SU-DHL-6 (cell line): ENCODE measurements around the gene ZNF81.

ENCODE experiments used
- H2AFZ ChIP-seq: fragments of 200-600 bp; sonication (generic); 2 replicates; pipeline ENCODE4 v1.6.1; 2014; ENCODE audit warnings: low read depth, mild to moderate bottlenecking, moderate library complexity, mixed read lengths, antibody characterized with exemption, low read length; ENCODE audit not compliant: severe bottlenecking
- H3F3A ChIP-seq: fragments of 200-600 bp; shearing (Covaris generic); 2 replicates; pipeline ENCODE4 v1.6.0; 2016; ENCODE audit warnings: antibody characterized with exemption, mild to moderate bottlenecking; ENCODE audit not compliant: insufficient read depth
- H3K27ac ChIP-seq: fragments of 200-600 bp; sonication (generic); 2 replicates; pipeline ENCODE4 v1.5.1; 2016; ENCODE audit warnings: low read depth, mild to moderate bottlenecking, low read length, moderate library complexity, mixed read lengths
- H3K27me3 ChIP-seq: fragments of 200-600 bp; sonication (generic), shearing (Covaris generic); 2 replicates; pipeline ENCODE4 v1.6.0; 2014; ENCODE audit warnings: mild to moderate bottlenecking, low read length
- H3K36me3 ChIP-seq: fragments of 200-600 bp; sonication (generic); 2 replicates; pipeline ENCODE4 v1.6.1; 2014; ENCODE audit warnings: mild to moderate bottlenecking, low read length, mixed read lengths
- H3K4me2 ChIP-seq: fragments of 300-600, 200-600 bp; shearing (Covaris generic), sonication (generic); 2 replicates; pipeline ENCODE4 v1.6.0; 2014; ENCODE audit warnings: low read length, low read depth, mild to moderate bottlenecking; ENCODE audit not compliant: poor library complexity, severe bottlenecking
- H3K4me3 ChIP-seq: fragments of 200-600 bp; sonication (generic); 2 replicates; pipeline ENCODE4 v1.5.1; 2014; ENCODE audit warnings: antibody characterized with exemption, low read length, mild to moderate bottlenecking, mixed read lengths; ENCODE audit not compliant: insufficient read depth, poor library complexity, severe bottlenecking
- H3K79me2 ChIP-seq: fragments of 200-600 bp; sonication (generic); 2 replicates; pipeline ENCODE4 v1.6.1; 2014; ENCODE audit warnings: mild to moderate bottlenecking, low read length, moderate library complexity; ENCODE audit not compliant: insufficient read depth
- H3K9ac ChIP-seq: fragments of 200-600 bp; sonication (generic); 2 replicates; pipeline ENCODE4 v1.7.0; 2014; ENCODE audit warnings: mild to moderate bottlenecking, low read length
- H3K9me2 ChIP-seq: fragments of 200-600 bp; sonication (generic); replicated peaks from 2 replicates; pipeline ENCODE4 v1.6.1; 2014; ENCODE audit warnings: low read length; ENCODE audit not compliant: insufficient read depth
- H3K9me3 ChIP-seq: fragments of 200-600 bp; sonication (generic); 2 replicates; pipeline ENCODE4 v1.6.1; 2014; ENCODE audit warnings: low read length, mixed read lengths; ENCODE audit not compliant: insufficient read depth
- H4K20me1 ChIP-seq: fragments of 200-600 bp; sonication (generic); 2 replicates; pipeline ENCODE4 v1.6.1; 2014; ENCODE audit warnings: low read depth, mild to moderate bottlenecking, antibody characterized with exemption, low read length, moderate library complexity, mixed read lengths
- EZH2phosphoT487 ChIP-seq: fragments of 200-600 bp; sonication (generic), shearing (Covaris generic); conservative IDR thresholded peaks from 2 replicates; pipeline ENCODE4 v1.6.1; 2018; ENCODE audit warnings: mild to moderate bottlenecking, antibody characterized with exemption, low read length, moderate library complexity, mixed read lengths
- TF ChIP-seq, protein P1 (sequence below): fragments of 200-600 bp; sonication (generic); IDR thresholded peaks from one replicate; pipeline ENCODE4 v1.5.1; 2017; ENCODE audit warnings: antibody characterized with exemption, mild to moderate bottlenecking, low read length, moderate library complexity; ENCODE audit not compliant: insufficient read depth, poor library complexity, severe bottlenecking

The ZNF81 gene

GRCh38 chrX:47815901-47816845, 20.5 kb upstream of the ZNF81 start:
- no peak overlapping the region for H3K9ac ChIP-seq
- no peaks in the 10 kb centered on the region for H3K79me2 ChIP-seq
- H3K4me3 ChIP-seq: no peak overlapping the region

DNA sequence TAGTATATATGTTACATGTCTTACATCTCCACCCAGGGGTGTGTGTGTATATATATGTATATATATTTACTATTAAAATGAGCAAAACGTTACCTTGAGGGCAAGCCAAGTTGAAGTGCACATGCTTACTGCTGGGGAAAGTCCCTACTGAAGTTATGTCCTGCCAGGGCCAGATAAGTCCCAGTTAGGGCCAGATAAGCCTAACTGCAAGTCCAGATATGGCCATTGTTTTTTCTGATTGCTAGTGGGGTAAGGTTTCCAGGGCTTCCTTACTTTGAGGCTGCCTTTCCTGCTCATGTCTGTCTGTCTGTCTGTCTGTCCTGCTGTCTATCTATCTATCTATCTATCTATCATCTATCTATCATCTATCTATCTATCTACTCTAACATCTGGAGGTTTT, 19.3 kb upstream of the ZNF81 start:
- no peaks in the 10 kb centered on the region for H3K79me2 ChIP-seq
- no peaks in the 10 kb centered on the region for H3K36me3 ChIP-seq
- no peaks in the 10 kb centered on the region for H3K9me3 ChIP-seq
- H3K4me2 ChIP-seq: no peak overlapping the region
- H4K20me1 ChIP-seq: no peaks in the 10 kb centered on the region
- H3K27ac ChIP-seq: no peak overlapping the region
- TF ChIP-seq EZH2phosphoT487: no peak
- TF ChIP-seq, protein P1, sequence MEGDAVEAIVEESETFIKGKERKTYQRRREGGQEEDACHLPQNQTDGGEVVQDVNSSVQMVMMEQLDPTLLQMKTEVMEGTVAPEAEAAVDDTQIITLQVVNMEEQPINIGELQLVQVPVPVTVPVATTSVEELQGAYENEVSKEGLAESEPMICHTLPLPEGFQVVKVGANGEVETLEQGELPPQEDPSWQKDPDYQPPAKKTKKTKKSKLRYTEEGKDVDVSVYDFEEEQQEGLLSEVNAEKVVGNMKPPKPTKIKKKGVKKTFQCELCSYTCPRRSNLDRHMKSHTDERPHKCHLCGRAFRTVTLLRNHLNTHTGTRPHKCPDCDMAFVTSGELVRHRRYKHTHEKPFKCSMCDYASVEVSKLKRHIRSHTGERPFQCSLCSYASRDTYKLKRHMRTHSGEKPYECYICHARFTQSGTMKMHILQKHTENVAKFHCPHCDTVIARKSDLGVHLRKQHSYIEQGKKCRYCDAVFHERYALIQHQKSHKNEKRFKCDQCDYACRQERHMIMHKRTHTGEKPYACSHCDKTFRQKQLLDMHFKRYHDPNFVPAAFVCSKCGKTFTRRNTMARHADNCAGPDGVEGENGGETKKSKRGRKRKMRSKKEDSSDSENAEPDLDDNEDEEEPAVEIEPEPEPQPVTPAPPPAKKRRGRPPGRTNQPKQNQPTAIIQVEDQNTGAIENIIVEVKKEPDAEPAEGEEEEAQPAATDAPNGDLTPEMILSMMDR: no peak
- no peak overlapping the region for H3K4me3 ChIP-seq
- no peaks in the 10 kb centered on the region for H3F3A ChIP-seq
- H2AFZ ChIP-seq: no peak overlapping the region
- H3K9me2 ChIP-seq: no peaks in the 10 kb centered on the region
- H3K9ac ChIP-seq: no peak overlapping the region
- H3K27me3 ChIP-seq: no peaks in the 10 kb centered on the region

More at GRCh38 chrX:47815901-47816845, 20.5 kb upstream of the ZNF81 start:
- Histone ChIP-seq H2AFZ (no peak overlapping the region), H3K9me3 (no peaks in the 10 kb centered on the region), H3K9me2 (no peaks in the 10 kb centered on the region), H4K20me1 (no peaks in the 10 kb centered on the region), H3K27me3 (no peaks in the 10 kb centered on the region), H3K4me2 (no peak overlapping the region), H3K36me3 (no peaks in the 10 kb centered on the region), H3K27ac (no peak overlapping the region), H3F3A (no peaks in the 10 kb centered on the region)
- TF ChIP-seq EZH2phosphoT487: no peak
- TF ChIP-seq, protein P1: no peak

- Histone ChIP-seq H3F3A (no peaks in the 10 kb centered on the region), H3K27me3 (no peaks in the 10 kb centered on the region), H3K36me3 (no peaks in the 10 kb centered on the region), H3K27ac (no peak overlapping the region), H3K4me2 (no peak overlapping the region), H3K79me2 (no peaks in the 10 kb centered on the region), H3K9me3 (no peaks in the 10 kb centered on the region), H3K9me2 (no peaks in the 10 kb centered on the region), H3K4me3 (no peak overlapping the region), H3K9ac (no peak overlapping the region), H2AFZ (no peak overlapping the region), H4K20me1 (no peaks in the 10 kb centered on the region)
- TF ChIP-seq, protein P1: no peak
- TF ChIP-seq EZH2phosphoT487: no peak
Observed at GRCh38 chrX:47817897-47818296, 18.8 kb upstream of the ZNF81 start.
